HL-60/S4 treated with retinoic acid at 250 ng/mL for 4 days and 3 days (cell line): ENCODE results near the gene TRMT44.

Experiments
- in situ Hi-C: fragments of 300-500 bp; cut with MboI; formaldehyde crosslinking; loops from 2 replicates; pipeline ENCODE4 v1.7.0; 2022; ENCODE audit warnings: low sequenced_read_pairs

TRMT44 gene, protein sequence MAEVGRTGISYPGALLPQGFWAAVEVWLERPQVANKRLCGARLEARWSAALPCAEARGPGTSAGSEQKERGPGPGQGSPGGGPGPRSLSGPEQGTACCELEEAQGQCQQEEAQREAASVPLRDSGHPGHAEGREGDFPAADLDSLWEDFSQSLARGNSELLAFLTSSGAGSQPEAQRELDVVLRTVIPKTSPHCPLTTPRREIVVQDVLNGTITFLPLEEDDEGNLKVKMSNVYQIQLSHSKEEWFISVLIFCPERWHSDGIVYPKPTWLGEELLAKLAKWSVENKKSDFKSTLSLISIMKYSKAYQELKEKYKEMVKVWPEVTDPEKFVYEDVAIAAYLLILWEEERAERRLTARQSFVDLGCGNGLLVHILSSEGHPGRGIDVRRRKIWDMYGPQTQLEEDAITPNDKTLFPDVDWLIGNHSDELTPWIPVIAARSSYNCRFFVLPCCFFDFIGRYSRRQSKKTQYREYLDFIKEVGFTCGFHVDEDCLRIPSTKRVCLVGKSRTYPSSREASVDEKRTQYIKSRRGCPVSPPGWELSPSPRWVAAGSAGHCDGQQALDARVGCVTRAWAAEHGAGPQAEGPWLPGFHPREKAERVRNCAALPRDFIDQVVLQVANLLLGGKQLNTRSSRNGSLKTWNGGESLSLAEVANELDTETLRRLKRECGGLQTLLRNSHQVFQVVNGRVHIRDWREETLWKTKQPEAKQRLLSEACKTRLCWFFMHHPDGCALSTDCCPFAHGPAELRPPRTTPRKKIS

DNA sequence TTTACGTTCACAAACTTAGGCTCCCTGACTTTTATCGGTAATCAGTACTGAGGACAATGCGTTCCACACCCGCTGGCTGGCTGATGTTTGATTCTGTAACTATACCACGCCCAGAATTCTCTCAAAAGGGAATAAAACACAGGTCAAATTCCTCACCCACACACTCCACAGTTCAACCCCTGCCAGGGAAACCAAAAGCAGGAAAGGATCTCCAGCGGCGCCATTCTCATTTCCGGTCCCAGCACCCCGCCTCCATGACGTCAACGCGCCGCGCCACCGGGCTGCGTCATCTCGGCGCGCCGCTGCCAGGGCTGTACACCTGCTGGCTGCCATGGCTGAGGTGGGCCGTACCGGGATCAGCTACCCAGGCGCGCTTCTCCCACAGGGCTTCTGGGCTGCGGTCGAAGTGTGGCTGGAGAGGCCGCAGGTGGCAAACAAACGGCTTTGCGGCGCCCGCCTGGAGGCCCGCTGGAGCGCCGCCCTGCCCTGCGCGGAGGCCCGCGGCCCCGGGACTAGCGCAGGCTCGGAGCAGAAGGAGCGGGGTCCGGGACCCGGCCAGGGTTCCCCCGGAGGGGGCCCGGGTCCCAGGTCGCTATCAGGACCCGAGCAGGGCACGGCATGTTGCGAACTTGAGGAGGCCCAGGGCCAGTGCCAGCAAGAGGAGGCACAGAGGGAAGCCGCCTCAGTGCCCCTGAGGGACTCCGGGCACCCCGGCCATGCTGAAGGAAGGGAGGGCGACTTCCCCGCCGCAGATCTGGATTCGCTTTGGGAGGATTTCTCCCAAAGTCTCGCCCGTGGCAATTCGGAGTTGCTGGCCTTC is at the start of gene TRMT44, which contains the start of gene ACOX3:
TRMT44 (plus strand) TSS at position 286 of the 820 bp plus-strand sequence; CDS start at position 332, 46 bp downstream.
ACOX3 (minus strand) TSS at position 232 of the 820 bp plus-strand sequence. CDS start 24,202 bp downstream, outside the sequence.
- in situ Hi-C loops: no loop called here

DNA sequence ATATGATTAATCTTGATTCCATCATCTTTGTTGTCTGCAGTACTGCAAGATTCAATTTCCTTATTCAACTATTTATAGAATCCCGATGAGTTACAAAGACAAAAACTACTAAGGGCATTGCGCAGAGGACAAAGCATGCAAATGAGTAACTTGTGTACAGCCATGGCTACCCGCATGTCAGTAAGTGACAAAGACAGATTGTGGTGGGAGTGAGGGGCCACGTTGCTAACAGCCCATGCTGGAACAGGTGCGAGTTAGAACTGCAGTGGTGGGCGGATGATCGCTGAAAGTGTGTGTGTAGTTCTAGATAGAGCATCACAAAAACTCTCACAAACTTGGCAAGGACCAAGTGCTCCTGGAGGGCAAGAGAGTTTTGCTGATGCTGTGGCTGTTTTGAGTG is 49.5 kb upstream of the TRMT44 start:
- in situ Hi-C loops: no loop called here

DNA sequence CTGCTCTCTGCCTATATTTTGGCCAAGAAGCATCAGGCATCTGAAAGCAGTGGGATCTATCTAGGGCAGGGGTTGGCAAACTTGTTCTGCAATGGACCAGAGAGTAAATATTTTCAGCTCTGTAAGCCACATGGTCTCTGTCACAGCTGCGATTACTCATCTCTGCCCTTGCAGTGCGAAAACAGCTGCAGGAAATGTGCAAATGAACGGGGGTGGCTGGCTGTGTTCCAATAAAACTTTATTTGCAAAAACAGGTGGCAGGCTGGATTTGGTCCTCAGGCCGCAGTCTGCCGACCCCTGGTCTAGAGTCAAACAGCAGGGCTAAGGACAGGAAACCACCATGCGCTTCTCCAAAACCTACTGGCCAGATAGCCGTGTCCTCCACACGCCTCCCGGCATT is 48.6 kb upstream of the TRMT44 start:
- in situ Hi-C loops: no loop called here

DNA sequence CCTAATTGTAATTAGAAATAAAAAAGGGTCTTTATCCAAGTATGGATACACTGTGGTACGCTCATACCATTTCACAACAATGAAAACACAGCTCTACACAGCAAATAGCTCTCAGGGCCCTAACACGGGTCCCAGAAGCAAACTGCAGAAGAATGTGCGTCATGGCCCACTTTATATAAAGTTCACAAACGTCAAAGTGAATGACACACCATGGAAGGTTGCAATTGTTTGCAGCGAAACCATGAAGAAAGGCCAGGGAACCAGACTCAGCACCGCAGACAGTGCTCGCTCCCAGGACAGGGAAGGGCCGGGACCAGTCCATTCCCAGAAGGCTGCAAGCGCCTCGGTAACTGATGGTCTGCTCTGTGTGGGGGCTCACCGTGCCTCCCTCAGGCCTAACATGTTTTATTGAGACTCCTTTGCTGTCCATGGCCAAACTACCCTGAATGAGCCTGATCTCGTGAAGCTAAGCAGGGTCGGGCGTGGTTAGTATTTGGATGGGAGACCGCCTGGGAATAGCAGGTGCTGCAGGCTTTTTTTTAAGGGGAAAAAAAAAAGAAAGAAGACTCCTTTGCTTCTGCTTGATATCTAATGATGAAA is 47.9 kb upstream of the TRMT44 start:
- in situ Hi-C loops: no loop called here

DNA sequence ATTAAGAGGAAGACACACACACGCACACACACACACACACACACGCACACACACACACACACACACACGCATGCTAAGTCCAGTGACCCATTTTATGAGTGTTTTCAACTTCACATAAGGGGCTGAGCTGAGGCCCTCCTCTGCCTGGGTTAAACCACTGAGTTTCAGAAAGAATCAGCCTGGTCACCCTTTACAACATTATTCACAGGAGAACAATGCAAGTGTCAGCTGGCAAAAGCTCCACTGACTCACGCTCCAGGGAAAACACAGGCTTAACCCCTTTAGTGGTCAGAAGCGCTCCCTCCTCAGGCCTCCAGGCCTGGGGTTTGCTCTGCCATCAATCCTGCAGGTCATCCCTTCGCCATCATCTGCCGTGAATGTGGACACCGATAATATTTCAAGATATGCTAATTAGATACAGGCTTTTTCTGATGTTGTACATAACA is 47.0 kb upstream of the TRMT44 start:
- in situ Hi-C loops: no loop called here

DNA sequence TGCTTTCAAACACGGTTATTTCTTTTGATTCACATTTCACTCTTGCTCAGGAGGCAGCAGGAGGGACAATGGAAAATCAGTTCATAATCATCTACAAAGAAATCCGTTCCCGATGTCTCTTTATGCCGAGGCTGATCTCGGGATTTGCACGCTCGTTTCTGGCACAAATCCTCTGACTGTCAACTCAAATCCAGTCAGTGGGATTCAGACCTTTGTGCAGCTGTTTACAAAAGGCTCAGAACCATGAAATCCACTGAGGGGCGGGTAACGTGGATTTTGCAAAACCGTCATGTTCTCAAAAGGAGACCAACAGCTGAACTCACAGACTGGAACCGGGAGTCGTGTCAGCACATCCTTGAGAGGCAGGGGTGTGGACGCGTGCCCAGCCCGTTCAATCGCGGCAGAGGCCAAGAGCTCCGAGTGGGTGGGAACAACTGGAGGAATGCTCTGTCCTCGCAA is 46.5 kb upstream of the TRMT44 start:
- in situ Hi-C loops: no loop called here

DNA sequence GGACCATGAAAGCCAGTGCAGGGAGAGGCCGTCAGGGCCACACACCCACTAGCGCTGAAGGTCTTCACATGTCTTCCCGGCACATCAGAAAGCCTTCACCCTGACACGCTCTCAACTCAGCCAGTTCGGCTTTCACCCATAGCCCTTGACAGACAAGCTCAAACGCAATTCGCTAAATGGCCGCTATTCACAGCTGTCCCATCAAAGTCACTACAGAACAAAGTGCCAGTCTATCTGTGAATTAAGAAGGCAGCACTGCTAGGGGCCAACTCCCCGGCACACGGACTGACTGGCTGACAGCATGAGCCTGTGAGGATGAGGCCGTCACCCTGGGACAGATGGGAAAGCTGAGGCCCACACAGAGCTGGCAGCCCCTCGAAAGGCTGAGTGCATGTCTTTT is 45.8 kb upstream of the TRMT44 start:
- in situ Hi-C loops: no loop called here

DNA sequence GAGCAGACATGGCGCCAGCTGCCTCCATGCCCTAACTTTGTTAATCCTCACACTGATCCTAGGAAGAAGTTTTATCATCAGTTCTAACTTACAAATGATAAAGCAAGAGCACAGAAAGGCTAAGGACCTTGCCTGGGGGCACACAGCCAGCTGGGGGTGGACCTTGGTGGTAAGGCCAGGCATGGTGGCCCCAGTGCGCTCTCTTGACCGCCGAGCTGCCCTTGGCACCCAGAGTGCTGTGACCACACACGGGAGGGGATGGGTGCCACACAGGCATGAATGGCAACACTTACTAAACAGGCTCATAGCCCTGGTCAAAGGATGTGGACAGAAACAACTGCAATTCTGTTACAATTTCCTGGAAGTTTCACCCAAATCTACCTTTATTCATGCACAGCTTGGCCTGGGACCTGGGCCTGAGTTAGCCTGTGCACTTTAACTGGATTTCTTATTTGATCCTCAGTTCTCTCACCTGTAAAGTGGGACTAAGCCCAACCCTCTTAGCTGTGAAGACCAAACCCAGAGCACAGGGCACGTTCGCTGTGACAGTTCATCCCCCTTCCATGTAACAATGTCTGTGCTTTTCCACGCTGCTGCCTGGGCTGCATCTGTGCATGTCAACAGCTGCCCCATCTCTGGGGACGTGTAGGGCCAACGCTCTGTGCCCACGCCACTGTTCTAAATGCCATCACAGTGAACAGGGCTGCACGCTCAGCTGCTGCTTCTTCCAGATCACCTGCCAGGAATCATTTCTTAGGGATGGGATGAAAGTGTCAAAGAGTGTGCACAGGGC is 44.9 kb upstream of the TRMT44 start:
- in situ Hi-C loops: no loop called here

DNA sequence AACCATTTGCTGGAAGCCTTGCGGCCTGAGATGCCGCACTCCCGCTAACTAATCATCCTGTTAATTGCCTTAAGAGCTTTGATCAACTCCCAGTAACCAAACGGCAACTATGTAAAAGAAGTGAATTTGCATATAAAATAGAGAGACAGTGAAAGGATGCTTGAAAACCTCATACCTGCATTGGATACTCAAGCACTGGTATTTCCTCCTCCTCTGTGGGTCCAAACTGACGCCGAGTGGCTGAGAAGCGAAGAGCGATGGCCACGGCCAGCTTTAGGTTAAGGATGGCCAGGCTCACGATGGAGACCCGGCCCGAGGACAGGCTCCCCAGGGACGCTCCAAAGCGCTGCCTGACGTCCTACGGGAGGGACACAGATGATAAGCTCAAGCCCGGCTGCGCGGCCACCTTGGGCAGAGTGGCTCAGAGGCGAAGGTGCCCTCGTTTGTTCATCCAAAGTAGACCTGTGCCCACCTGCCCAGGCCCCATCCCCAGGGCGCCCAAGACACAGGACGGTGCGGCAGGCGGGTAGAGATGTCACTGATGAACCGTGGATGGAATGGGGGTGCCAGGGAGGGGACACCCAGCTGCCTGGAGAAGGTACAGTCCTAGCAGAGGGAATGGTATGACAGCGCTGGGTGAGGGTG is 43.7 kb upstream of the TRMT44 start:
- in situ Hi-C loops: no loop called here

DNA sequence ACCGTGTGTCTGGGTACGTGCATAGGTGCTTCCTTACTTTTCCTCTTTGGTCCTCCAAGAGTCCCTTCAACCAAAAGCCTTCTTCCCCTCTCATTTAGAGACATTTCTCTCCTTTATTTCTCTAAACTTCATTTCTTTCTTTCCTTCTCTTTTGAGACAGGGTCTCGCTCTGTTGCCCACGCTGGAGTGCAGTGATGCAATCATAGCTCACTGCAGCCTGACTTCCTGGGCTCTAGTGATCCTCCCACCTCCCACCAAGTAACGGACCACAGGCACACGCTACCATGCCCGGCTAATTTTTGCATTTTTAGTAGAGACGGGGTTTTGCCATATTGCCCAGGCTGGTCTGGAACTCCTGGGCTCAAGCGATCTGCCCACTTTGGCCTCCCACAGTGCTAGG is 42.2 kb upstream of the TRMT44 start:
- in situ Hi-C loops: no loop called here

DNA sequence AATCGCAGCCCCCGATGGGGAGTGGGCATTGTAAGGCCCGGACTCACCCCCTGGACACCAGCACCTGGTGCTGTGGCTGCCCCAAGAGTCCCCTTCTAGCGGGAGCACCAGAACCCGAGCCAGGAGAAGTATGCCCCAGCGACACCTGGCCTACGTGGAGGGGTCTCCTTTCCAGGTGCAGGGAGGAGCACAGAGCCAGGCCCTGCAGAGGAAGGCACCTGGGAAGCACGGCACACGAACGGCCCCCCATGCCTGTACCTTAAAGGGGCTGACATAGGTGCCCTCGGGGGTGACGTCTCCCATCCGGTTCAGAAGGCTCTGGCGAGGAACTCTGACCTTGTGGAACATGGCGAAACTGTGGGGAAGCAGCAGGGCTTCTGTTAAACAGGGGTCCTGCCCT is 41.3 kb upstream of the TRMT44 start:
- in situ Hi-C loops: no loop called here

DNA sequence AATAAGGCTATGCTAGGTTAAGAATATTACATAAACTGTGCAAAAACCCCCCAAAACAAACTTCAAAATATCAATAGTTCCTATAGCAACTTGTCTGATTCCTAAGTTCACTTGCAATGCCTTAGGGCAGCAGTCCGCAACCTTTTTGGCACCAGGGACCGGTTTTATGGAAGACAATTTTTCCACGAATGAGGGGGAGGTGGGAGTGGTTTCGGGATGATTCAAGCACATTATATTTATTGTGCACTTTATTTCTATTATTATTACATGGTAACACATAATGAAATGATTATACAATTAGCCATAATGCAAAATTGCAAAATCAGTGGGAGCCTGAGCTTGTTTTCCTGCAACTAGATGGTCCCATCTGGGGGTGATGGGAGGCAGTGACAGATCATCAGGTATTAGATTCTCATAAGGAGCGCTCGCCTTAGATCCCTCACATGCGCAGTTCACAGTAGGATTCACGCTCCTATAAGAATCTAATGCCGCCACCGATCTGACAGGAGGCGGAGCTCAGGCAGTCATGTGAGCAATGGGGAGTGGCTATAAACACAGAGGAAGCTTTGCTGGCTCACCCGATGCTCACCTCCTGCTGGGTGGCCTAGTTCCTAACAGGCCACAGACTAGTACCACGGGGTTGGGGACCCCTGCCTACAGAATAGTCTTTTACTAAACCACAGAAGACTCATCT is 39.8 kb upstream of the TRMT44 start:
- in situ Hi-C loops: loop anchor here (10.0 kb wide), 2 partner anchors 156 to 226 kb away; no protein-coding TSS in a partner anchor

DNA sequence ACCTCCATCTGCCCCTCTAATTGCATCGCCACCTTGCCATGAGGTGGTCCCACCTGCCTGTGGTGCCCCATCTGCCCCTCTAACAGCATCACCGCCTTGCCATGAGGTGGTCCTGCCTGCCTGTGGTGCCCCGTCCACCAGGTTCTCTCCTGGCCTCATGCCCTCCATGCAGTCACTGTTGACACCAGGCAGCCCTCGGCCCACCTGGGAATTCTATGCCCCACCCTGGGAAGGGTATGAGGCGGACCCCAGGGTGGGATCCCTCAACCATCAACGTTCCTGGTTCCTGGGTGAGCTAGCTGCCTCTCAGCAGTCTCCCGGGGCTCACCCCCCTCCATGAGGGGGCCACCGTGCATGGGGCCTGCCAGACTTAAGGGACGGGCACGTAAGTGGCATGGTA is 38.9 kb upstream of the TRMT44 start:
- in situ Hi-C loops: loop anchor here (10.0 kb wide), 2 partner anchors 157 to 227 kb away; no protein-coding TSS in a partner anchor

DNA sequence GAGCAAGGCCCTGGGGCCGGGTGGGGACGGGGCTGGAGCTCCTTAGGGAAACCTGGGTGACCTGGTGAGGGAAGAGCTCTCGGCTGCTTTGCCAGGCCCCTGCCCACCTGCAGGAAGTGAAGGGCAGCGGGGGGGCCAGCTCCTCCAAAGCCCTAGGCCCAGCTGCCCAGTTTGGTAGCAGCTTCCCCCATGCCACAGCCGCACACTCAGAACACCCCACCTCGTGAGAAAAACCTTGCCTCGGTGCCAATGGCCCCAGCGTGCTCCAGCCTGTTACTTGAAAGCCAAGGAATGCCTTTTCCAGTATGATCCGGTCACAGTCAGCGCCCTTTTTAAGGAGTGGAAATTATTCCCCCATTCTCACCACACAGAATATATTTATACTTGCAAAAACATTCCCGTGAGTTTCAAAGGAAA is 38.4 kb upstream of the TRMT44 start:
- in situ Hi-C loops: loop anchor here (10.0 kb wide), 2 partner anchors 157 to 227 kb away; no protein-coding TSS in a partner anchor

DNA sequence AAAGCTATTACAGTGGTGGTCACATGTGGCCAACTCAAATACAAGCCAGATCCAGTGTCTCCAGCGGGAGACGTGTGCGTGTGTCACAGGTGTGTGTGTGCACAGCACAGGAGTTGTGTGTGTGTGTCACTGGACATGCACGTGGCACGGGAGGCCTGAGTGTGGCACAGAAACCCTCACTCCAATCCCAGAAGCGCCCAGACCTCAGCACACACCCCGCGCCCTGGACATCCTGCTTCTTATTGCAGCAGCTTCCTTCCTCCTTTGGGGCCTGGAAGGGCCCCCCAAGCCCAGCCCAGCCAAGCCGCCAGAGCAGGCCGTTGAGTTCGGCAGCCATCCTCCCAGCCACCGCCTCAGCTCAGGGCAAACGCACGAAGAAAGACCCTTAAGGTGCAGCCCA is 37.9 kb upstream of the TRMT44 start:
- in situ Hi-C loops: loop anchor here (10.0 kb wide), 2 partner anchors 158 to 228 kb away; no protein-coding TSS in a partner anchor

DNA sequence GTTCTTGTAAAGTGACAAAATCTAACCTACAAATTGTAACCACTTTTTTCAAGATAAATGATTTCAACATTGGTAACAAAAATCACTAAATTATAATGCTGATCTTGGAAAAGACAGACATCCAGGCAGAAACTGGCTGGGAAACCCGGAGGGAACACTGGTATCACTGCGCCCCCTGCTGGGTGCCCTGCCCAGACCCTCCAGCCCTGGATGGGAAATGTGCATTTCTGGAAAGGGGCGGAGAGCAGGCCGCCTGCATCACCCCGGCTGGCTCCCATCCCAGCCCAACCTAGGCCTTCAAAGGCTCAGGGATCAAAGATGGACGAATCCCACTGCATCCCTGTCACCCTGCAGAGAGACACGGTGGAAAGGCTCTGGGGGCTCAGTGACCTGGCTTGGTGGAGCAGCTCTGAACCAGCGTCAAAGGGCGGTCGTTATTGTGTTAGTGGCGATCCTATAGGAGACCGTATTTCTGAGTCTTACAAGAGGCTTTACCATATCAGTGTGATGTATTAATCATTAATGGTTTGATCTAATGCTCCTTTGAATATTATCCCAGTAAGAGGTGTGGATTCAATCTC is 37.3 kb upstream of the TRMT44 start:
- in situ Hi-C loops: loop anchor here (10.0 kb wide), 2 partner anchors 158 to 228 kb away; no protein-coding TSS in a partner anchor

DNA sequence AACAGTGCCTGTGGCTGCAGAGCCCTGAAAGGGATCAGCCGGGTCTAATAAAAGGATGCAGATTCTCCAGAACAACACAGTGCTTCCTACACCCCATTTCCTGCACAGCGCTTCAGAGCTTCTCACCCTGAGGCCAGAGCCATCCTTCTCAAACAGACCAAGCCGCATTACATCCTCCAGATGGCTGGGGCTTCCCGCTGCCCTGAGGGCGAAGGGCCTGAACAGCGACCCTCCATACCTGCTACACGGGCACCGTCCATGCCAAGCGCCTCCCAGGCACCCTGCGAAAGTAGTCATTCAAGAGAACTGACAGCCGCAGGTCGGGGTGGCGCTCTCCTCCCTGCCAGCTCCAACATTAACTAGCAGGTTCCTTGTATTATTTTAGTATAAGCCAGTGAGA is 36.6 kb upstream of the TRMT44 start:
- in situ Hi-C loops: loop anchor here (10.0 kb wide), 2 partner anchors 159 to 229 kb away; no protein-coding TSS in a partner anchor
